Testis (tissue), 2 donors: ENCODE measurements around the gene INSIG2.

ENCODE experiments used
- POLR2A ChIP-seq: fragments of 450-650 bp; IDR thresholded peaks from one replicate; pipeline ENCODE4 v1.6.1; 2017; ENCODE audit warnings: antibody characterized with exemption, mild to moderate bottlenecking, moderate library complexity
- TF ChIP-seq, protein P1 (sequence below), 3 experiments: fragments of 450-650 bp in 2 of 3; fragments of 200-600 bp in 1 of 3; sonication (generic) in 1 of 3; IDR thresholded peaks; one replicate each; pipeline ENCODE4 v1.5.1; 2016 to 2019; ENCODE audit warnings: antibody characterized with exemption in 3 of 3, mild to moderate bottlenecking in 2 of 3, moderate library complexity in 1 of 3

DNA sequence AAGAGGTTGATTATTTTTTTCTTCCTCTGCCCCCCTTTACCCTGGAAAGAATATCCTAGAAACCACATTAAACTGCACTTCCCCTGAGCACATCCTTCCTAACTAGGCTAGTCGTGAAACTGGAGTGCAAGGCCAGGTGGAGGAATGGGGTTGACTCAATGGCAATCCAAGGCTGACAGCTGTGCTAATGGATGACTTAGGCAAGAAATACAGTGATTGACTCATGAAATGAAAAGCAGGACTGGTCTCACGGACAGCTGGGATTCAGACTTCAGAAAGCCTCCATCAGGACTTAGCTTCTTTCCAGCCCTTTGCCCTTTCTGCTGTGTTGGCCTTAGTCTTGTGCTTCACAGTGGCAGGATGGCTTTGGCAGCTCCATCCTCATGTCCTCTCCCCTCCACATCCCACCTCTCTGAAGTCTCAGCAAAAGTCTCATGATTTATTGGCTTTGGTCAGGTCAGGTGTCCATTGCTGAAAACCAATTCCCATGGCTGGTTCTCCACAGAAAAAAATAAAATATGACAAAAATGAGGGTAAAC, 33.8 kb downstream of the INSIG2 start:
- TF ChIP-seq, protein P1, sequence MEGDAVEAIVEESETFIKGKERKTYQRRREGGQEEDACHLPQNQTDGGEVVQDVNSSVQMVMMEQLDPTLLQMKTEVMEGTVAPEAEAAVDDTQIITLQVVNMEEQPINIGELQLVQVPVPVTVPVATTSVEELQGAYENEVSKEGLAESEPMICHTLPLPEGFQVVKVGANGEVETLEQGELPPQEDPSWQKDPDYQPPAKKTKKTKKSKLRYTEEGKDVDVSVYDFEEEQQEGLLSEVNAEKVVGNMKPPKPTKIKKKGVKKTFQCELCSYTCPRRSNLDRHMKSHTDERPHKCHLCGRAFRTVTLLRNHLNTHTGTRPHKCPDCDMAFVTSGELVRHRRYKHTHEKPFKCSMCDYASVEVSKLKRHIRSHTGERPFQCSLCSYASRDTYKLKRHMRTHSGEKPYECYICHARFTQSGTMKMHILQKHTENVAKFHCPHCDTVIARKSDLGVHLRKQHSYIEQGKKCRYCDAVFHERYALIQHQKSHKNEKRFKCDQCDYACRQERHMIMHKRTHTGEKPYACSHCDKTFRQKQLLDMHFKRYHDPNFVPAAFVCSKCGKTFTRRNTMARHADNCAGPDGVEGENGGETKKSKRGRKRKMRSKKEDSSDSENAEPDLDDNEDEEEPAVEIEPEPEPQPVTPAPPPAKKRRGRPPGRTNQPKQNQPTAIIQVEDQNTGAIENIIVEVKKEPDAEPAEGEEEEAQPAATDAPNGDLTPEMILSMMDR (IDR thresholded peaks at IDR 0.05): no peak
- TF ChIP-seq POLR2A: no peak
